HG03097 (cell line): ENCODE data around the gene ZNF593.

Experiments used
- ATAC-seq: cut with Tn5 transposase; IDR thresholded peaks from one replicate; pipeline ENCODE4 v1.9.1; 2021; ENCODE audit not compliant: unreplicated experiment, low FRiP score

ZNF593 gene

DNA sequence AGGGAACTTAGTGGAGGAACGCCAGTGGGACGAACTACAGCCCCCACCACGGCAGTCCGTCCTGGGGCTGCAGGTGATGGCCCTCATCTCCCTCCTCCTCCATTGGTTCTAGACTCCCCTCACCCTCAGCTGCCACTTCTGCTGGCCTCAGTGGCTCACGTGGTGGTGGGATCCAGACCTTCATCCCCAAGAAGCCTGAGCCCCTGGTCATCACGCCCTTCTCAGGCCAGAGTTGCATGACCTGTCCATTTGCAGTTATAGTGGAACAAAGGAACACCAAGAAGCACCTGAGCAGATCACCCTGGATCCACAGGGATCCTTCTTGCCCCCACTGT lies 23.8 kb upstream of the ZNF593 start:
- ATAC-seq = no peak

GRCh38 chr1:26148887-26149286 lies 20.8 kb upstream of the ZNF593 start:
- no peak for ATAC-seq

- no peak for ATAC-seq
Observed at GRCh38 chr1:26153966-26154532, 15.7 kb upstream of the ZNF593 start.

GRCh38 chr1:26154750-26155149 lies 15.0 kb upstream of the ZNF593 start:
- ATAC-seq = no peak

- ATAC-seq = no peak
Observed at GRCh38 chr1:26155370-26156284, 14.1 kb upstream of the ZNF593 start.

- no peak for ATAC-seq
Observed at GRCh38 chr1:26156285-26157038, 13.2 kb upstream of the ZNF593 start.

DNA sequence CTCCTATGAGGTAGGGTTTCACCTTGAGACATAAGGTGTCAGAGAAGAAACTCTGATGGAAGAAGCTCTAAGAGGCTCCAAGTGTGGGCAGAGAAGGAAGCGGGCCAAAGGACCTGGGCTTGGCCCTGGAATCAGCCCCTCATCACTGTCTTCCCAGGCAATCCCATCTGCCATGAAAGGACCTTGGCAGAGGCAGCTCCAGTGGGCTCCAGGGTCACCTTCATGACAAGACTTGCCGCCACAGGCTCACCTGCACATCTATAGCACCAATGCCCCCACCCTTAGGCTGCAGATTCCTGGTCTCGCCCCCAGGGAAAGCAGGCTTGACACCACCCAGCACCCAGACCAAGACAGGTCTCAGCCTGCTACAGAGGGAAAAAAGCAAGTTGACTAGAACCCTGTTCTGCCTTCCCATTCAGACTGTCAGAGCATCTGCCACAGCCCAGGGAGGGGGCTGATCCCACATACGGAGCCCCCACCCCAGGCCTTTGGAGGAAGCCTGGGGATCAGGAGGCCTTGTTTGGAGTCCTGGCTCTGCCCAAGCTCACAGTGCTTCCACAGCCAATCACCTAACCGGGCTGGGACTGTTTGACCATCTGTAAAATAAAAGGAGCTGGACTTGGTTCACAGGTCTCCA lies 11.3 kb upstream of the ZNF593 start:
- ATAC-seq = no peak

DNA sequence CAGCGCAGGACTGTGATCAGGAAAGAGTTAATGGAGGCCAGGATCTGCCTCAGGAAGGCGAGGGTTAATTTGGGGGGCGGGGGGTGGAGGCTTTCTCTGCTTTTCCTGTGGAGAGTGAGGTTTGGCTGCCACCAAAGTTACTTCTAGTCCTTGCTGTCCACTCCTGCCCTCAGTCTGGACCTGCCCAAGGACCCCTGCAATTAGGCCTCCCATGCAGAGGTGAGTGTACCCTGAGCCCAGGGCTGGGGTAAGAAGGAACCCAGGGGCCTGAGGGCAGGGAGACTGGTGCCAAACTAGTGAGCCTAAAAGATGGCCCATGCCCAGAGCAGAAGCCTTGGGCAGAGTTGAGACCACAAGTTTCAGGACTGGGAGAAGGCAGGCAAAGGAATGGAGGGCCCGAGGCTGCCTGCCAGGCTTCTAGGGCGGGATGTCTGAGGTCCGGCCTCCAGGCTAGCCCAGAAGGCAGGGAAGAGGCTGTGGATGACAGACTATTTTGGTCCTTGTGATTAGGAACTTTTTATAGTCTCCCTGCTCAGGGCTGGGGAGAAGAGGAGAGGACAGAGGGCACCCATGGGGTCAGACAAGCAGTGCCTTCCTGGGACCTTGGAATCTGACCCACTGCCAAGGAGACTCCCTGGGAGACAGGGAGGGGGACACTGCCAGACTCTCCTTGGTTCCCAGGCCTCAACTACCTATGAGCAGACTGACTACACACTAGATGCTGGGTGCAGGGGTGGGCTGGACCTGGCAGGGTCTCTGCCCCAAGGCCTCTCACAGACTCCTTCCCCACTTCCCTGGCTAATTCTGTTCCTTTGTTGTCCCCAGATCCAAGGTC lies 10.6 kb upstream of the ZNF593 start, which contains the start of gene FAM110D:
Gene FAM110D, plus strand, starts transcription at position 172 of the 835 bp plus-strand sequence. CDS start 2,213 bp downstream, outside the sequence.
- ATAC-seq = no peak

- no peak for ATAC-seq
Observed at GRCh38 chr1:26159743-26160039, 10.0 kb upstream of the ZNF593 start.

DNA sequence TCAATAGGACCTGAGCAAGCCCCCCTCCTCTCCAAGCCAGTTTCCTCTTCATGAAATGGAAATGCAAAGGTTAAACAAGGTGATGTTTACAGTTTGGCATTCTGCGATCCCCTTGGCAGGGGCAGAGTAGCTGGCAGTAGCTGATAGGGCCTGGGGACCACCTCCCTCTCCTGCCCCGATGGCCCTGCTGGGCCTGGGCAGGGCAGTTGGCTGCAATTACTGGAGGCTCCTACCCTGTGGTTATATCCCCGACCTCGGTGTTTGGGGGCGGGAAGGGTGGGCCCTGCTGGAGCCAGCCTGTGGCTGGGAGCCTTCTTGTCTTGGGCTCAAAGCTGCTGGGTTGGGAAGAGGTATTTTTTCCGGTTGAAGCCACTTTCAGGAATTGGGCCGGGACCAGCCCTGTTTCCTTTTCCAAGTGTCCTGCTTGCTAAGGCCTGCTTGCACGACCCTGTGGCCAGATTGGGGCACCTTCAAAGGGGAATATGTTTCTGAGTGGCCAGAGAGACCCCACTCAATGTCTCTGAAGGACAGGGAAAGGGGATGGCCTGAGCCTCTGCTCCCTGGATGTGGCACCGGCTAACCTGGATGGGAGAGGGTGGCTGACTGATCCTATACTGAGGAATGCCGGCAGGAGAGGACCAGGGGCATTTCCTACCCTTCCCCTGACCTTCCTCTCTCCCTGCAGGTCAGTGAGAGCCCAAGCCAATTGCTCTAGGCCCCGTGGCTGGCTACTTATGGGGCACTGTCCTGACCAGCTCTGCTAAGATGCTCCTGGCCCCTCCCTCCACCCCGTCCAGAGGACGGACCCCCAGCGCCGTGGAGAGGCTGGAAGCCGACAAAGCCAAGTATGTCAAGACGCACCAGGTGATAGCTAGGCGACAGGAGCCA lies 8.9 kb upstream of the ZNF593 start:
- no peak for ATAC-seq

DNA sequence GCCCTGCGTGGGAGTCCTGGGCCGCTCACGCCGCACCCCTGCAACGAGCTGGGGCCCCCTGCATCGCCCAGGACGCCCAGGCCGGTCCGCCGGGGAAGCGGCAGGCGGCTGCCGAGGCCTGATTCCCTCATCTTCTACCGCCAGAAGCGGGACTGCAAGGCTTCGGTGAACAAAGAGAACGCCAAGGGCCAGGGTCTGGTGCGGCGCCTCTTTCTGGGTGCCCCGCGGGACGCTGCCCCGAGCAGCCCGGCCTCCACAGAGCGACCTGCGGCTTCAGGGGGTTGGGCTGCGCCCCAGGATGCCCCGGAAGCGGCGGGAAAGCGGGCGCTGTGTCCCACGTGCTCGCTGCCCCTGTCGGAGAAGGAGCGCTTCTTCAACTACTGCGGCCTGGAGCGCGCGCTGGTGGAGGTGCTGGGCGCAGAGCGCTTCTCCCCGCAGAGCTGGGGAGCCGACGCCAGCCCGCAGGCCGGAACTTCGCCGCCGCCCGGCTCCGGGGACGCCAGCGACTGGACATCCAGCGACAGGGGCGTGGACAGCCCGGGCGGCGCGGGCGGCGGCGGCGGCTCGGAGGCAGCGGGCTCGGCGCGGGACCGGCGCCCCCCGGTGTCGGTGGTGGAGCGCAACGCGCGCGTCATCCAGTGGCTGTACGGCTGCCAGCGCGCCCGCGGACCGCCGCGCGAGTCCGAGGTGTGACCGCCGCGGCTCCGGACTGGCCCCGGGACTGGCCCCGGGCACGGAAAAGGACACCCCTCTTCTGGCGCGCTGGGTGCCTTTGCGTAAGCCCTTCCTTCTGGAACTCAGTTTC lies 8.1 kb upstream of the ZNF593 start:
- no peak for ATAC-seq

- ATAC-seq = no peak
Observed at GRCh38 chr1:26162220-26162709, 7.4 kb upstream of the ZNF593 start.

- no peak for ATAC-seq
Observed at GRCh38 chr1:26163684-26164035, 6.0 kb upstream of the ZNF593 start.

DNA sequence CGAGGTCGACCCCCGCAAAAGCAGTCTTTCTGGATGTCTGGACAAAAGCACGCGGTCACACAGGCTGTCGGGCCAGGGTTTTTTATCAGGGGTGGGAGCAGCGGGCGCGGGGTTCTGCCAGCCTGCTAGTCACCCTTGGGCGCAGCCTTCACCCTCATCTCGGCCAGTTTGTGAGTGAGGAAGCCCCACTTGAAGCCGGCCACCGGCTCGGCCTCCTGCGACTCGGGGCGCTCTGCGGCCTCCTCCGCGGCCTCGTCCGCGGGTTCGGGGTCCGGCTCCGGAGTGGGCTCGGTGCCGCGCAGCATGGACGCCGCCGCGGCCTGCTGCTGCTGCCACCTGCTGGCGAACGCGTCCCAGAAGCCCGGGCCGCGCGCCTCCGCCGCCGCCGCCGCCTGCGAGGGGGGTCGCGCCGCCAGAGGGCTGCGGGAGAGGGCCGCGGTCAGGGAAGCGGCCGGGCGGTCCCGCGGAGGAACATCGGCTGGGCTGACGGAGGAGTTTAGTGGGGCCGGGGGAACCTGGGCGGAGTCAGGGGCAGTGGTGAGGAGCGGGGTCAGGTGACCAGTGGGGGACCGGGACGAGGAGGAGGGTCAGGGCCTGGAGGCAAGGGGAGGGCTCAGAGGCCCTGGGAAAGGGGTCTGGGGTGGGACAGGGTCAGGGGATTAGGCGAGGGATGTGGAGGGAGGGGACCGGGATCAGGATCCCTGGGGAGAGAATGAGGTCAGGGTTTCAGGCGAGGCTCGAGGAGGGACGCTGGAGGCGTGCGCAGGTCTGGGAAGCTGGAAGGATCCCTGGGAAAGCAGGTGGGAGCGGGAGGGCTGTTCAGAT lies 5.5 kb upstream of the ZNF593 start:
- ATAC-seq = no peak

GRCh38 chr1:26164861-26165842 lies 4.6 kb upstream of the ZNF593 start:
- ATAC-seq = no peak

DNA sequence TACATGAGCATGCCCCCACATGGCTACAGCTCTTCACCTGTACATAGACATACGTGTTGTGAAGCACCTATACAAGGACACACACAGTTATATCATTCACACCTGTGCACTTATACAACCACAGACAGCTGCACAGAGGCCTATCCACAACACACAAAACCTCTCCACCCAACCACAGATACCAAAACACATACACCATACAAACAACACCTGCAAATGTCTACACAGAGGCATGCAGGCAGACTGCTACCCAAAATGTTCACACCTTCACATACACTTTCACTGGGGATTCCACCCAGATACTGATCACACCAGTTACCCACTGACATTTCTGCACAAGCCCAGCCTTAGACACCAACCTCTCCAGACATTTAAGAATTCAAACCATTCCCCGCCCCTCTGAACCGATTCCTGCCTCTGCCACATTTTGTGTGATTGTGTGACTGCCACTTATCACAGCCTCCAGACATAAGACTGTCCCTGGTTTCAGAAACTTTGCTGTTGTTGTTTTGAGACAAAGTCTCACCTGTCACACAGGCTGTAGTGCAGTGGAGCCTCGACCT lies 2.9 kb upstream of the ZNF593 start:
- no peak for ATAC-seq
